NCI-H2107 (cell line): ENCODE results near the gene ANKRD65.
"Not testable (repeated sequence)": the region's sequence is repeated elsewhere in the genome, so short reads cannot be mapped to it uniquely, and the experiment has no call there.

Experiments used
- DNase-seq: peaks from one replicate; lab custom pipeline; 2025; lab: John Stamatoyannopoulos, UW

The ANKRD65 gene

DNA sequence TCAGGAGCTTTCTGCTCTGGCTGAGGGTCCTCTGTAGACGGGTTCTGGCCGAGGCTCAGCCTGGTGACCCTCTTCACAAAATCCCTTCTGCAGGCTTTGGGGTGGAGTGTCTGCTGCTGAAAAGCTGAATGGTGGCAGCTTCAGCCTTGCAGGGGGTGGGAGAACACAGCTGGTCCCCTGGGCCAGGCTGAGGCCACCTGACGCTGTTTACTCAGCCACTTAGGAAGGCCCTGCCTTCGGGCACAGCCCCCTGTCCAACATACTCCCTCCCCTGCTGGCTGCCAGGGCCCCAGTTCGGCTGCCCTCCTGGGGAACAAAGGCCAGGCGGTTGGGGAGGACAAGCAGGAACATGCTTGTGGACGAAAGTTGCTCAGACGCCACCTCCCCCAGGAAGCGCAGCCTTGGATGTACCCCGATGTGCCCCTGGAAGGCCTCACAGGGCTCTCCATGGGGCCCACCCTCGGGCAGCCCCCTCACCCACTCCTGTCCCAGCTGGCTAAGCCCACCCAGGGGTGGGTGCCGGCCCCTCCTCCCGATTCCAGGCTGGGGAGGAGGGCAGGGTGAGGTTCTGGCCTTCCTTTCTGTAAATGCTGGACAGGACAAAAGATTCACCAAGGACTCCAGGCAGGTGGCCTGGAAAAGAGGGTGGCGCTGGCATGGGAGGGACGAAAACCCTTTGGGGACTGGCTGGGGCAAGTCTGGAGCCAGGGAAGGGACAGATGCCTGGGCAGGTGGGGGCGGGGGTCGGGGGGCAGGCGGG, at the start of gene ANKRD65:
Gene ANKRD65, minus strand, starts transcription at position 130 of the 760 bp plus-strand sequence. CDS start 271 bp downstream, outside the sequence.
- DNase-seq, result no peak

DNA sequence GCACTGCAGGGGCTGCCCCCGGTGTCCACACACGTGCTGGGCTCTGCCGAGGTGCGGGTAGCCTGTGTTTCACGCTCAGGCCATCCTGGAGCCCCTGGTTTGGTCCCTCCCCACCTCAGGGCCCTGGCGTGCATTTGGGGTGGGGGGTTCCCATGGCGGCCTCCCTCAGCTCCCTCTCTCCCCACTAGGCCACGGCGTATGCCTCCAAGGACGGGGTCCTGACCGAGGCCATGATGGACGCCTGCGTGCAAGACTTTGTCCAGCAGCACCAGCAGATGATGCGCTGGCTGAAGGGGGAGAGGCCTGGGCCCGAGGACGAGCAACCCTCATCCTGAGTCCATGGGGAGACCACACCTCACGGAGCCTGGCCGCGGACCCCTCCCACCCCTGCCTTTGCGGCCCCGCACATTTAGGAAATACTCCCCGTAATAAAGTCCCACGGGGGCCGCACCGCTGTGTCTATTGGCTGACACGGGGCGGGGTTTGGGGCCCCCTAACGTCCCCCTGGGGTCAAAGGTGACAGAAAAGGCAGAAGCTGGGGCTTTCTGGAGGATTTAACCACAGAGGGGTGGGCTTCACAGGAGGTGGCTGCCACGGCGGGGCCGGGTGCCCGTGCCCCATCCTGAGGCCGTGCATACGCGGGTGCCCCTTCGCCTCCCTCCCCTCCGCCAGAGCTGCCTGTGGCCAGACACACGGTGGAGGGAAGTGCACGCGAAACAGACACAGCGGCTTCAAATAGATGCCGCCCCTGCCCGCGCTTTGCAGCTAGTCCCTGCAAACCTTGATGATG, 47.3 kb upstream of the ANKRD65 start:
- not testable (repeated sequence) for DNase-seq

DNA sequence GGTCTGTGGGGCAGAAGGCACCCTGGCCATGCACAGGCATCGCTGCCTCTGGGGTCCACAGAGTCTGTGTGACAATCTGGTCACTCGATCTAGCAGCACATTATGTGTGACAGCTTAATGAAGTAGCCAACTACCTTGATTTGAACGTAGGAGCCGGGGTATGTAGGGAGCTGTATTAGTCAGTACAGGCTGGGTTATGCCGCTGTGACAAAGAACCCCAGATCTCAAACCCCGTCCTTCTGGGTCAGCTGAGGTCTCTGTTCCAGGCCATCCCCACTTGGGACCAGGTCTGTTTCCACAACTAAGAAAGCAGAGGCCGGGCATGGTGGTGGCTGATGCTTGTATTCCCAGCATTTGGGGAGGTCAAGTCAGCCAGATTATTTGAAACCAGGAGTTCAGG, 42.2 kb upstream of the ANKRD65 start:
- DNase-seq, result no peak

DNA sequence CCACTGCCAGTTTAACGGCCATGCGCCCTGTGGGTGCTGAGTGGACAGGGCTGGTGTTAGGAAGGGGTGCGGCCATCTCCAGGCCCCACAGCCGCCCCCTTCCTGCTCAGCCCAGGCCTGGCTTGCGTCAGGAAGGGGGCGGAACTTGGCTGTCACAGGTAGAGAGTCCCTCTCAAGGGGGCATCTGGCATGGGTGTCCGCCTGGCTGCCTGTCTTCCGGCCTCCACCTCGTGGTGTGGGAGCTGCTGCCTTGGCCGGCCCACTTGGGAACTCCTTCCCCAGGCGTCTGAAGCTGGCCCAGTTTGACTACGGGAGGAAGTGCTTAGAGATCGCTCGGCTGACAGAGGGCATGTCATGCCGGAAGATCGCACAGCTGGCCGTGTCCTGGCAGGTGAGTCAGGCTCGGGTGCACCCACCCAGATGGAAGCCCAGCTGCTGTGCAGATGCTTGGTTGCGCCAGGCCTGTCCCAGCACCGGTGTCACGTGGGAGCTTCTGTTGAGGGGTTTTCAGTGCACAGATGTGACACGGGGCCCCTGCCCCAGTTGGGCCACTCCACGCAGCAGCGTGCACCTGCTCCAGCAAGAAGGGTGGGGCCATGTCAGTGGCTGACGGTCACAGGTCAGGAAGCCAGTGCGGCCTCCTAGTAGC, 41.4 kb upstream of the ANKRD65 start:
- no peak for DNase-seq

GRCh38 chr1:1461721-1462317, 40.7 kb upstream of the ANKRD65 start:
- no peak for DNase-seq

DNA sequence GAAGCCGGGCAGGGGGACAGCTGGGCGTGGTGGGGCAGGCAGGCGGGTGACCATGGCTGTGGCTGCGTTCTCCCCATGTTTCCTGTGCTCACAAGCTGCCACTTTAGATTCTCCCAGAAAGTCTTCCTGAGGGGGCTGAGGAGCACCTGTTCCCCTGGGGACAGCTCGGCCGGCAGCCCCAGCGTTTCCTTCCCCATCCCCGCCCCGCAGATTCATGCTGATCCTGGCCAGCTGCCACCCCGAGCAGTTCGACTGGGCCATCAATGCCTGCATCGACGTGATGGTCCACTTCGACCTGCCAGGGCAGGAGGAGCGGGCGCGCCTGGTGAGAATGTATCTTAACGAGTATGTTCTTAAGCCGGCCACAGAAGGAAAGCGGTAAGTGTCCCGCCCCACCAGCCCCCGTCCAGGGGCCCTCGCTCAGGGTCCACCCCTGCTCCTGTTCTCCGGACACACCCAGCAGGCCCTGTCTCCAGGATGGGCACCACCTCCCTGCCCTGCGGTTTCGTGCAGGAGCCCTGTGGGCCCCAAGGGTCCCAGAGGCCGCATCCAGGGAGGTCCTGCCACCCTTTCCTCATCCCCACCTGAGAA, 39.6 kb upstream of the ANKRD65 start:
- DNase-seq, result no peak

- not testable (repeated sequence) for DNase-seq
Observed at GRCh38 chr1:1459711-1460110, 38.6 kb upstream of the ANKRD65 start.

- DNase-seq, result not testable (repeated sequence)
Observed at GRCh38 chr1:1459156-1459555, 38.1 kb upstream of the ANKRD65 start.

DNA sequence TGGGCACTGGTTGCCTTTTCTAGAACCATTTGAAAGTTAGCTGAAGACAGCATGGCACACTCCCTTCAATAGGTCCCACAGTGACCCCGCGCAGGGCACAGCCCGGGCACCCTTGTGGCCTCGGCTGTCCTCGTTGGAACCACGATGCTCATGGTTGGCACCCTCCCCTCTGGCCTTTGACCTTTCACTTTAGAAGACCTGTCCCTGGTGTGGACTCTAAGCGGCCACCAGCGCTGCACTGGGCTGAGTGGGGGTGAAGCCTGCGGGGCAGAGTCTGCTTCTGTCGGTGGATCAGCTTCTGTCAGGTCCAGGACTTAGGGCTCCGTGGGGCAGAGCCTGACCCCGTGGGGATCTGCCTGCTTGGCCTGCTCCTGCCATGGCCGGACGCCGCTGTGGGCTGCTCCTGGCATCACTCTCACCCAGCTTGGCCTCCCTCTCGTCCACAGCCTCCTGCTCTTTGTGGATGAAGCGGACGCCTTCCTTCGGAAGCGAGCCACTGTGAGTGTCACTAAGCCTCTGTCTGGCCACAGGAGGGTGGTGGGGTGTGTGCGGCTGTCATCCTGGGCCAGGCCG, 35.7 kb upstream of the ANKRD65 start:
- DNase-seq, result not testable (repeated sequence)

GRCh38 chr1:1455934-1456333, 34.9 kb upstream of the ANKRD65 start:
- DNase-seq, result not testable (repeated sequence)

DNA sequence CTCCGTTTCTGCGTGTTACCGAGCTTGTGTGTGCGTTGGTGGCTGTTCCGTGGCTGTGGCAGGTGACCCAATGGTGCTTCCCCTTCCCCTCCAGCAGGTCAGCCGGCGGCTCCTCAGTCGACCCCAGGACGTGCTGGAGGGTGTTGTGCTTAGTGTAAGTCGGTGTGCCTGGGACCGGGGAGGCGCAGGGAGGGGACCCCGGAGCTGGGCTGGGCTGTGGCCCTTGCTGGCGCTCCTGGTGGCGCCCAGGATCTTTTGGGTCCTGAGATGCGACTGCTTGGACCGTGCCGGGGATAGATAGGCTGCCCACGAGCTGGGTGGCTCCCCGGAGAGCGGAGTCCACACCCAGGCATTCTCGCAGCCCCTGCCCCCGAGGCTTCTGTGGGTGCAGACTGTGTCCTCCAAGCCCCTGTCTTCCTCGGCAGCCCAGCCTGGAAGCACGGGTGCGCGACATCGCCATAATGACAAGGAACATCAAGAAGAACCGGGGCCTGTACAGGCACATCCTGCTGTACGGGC, 34.3 kb upstream of the ANKRD65 start:
- DNase-seq, result no peak

GRCh38 chr1:1454286-1455056, 33.4 kb upstream of the ANKRD65 start:
- DNase-seq, result not testable (repeated sequence)

GRCh38 chr1:1452882-1453281, 31.8 kb upstream of the ANKRD65 start:
- DNase-seq, result no peak

DNA sequence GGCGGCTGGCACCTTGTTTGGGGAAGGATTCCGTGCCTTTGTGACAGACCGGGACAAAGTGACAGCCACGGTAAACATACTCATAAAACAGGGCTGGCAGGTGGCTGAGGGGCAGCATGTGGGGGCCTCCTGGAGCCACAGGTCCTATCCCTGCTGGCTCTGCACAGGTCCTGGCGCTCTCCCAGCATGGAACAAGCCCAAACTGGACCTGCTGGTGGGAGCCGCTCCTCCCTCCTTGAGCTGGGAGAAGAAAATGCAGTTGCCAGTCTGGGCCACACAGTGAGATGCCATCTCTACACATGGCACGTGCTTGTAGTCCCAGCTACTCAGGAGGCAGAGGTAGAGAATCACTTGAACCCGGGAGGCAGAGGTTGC, 31.3 kb upstream of the ANKRD65 start:
- not testable (repeated sequence) for DNase-seq

DNA sequence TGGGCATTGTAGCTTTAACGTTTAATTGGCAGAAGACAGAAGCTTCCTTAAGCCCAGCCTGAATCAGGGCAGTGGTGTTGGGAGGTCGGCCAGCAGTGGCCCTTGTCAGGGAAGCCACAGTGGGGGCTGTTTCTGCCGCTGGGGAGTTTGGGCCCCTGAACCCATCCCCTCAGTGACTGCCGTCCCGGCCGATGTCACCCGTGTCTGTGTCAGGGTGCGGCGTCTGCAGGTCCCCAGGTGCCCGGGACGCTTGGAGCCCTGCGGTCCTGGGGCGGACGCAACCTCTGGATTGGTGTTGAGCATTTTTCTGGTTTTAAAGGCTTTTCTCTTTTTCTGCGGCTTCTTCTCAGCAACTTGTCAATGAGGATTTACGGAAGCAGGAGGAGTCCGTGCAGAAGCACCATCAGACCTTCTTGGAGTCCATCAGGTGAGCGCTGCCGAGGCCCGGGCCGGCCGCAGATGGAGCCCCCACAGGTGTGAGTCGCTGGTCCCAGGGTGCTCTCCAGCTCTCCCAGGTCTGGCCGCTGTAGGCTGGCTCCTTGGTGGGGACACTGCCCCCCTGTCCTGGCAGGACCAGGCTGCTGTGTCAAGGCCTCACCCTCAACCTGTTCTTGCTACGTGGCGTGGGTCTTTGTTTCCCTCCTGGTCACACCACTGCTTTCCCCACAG, 30.8 kb upstream of the ANKRD65 start:
- no peak for DNase-seq

DNA sequence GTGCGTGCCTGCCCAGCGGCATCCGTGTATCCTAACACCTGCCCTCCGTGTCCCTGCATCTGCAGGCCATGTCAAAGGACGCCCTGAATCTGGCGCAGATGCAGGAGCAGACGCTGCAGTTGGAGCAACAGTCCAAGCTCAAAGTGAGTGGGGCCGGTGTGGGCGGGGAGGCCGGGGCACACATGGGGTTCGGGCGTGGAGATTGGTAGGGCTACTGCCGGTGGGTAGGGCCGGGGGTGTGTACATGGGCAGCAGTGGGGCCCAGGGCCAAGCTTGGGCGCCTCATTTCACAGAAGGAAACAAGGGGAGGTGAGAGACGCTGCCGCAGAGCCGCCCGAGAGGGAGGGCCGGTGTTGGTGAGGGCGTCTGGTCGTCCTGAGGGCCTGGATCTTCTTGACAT, 29.5 kb upstream of the ANKRD65 start:
- not testable (repeated sequence) for DNase-seq

DNA sequence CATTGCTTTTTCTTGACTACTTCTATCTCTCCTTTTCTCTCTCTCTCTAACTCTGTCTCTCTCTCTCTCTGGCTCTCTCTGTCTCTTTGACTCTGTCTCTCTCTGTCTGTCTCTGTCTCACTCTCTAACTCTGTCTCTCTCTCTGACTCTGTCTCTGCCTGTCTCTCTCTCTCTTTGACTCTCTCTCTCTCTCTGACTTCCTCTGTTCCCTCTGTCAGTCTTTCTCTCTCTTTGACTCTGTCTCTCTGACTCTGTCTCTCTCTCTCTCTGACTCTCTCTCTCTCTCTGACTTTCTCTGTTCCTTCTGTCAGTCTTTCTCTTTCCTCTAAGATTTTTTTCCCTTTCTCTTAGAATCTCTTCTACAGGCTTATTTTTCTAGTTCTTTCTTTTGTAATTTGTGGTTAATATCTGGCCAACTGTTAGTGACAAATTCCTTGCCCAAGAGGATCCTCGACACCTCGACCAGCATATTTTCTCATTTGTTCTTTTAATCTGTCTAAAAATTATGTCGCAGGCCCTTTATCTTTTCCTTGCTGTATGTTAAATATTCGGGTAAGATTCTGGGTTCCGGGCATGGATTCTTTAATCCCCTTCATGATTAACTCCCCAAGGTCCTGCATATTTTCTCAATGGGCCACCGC, 28.1 kb upstream of the ANKRD65 start, which contains the start of gene ATAD3C:
Gene ATAD3C, plus strand, starts transcription at position 591 of the 641 bp plus-strand sequence. CDS start 995 bp downstream, outside the sequence.
- DNase-seq, result no peak

- DNase-seq, result not testable (repeated sequence)
Observed at GRCh38 chr1:1446631-1447030, 25.6 kb upstream of the ANKRD65 start.

- no peak for DNase-seq
Observed at GRCh38 chr1:1442069-1442770, 21.1 kb upstream of the ANKRD65 start.
